Astrocyte (in vitro differentiated cells and primary cell): ENCODE results near the gene ATP11C. TPM values are rescaled to one million over a fixed set of nuclear protein-coding genes. Genes with fewer than 3 reads are reported as not detected.
A peak's percentile ranks its signal among the peaks of the same experiment; 100 is the strongest.

Experiments used
- DNase-seq: peaks from one replicate; pipeline ENCODE4 v3.0.0-alpha.2; 2010; ENCODE audit warnings: low read depth
- FAIRE-seq: peaks from 2 replicates; lab custom pipeline; 2011; peaks lifted over from hg19 to GRCh38; lab: Jason Lieb, UNC
- H2AFZ ChIP-seq: 2 replicates; pipeline ENCODE4 v1.6.0; 2012; ENCODE audit warnings: low read depth, low read length, inconsistent platforms
- H3K27ac ChIP-seq: 2 replicates; pipeline ENCODE4 v1.5.1; 2011; ENCODE audit warnings: low read depth, low read length, inconsistent platforms
- H3K27me3 ChIP-seq: 2 replicates; pipeline ENCODE4 v1.6.0; 2011; ENCODE audit warnings: low read length, inconsistent platforms; ENCODE audit not compliant: insufficient read depth
- H3K36me3 ChIP-seq: 2 replicates; pipeline ENCODE4 v1.5.1; 2011; ENCODE audit warnings: low read length, inconsistent platforms; ENCODE audit not compliant: insufficient read depth
- H3K4me1 ChIP-seq: 2 replicates; pipeline ENCODE4 v1.5.1; 2011; ENCODE audit warnings: low read length, inconsistent platforms; ENCODE audit not compliant: insufficient read depth
- H3K4me2 ChIP-seq: 2 replicates; pipeline ENCODE4 v1.6.0; 2012; ENCODE audit warnings: low read length, inconsistent platforms
- H3K4me3 ChIP-seq: 2 replicates; pipeline ENCODE4 v1.5.1; 2011; ENCODE audit warnings: low read depth, mild to moderate bottlenecking, low read length, inconsistent platforms; ENCODE audit not compliant: insufficient read depth
- H3K79me2 ChIP-seq: 2 replicates; pipeline ENCODE4 v1.6.0; 2012; ENCODE audit warnings: mild to moderate bottlenecking, low read length, inconsistent platforms; ENCODE audit not compliant: insufficient read depth
- H3K9ac ChIP-seq: 2 replicates; pipeline ENCODE4 v1.6.0; 2012; ENCODE audit warnings: mild to moderate bottlenecking, low read length, inconsistent platforms
- H3K9me3 ChIP-seq: 2 replicates; pipeline ENCODE4 v1.5.1; 2012; ENCODE audit warnings: low read depth, mild to moderate bottlenecking, low read length, inconsistent platforms; ENCODE audit not compliant: insufficient read depth
- H4K20me1 ChIP-seq: 2 replicates; pipeline ENCODE4 v1.6.0; 2012; ENCODE audit warnings: low read length, inconsistent platforms; ENCODE audit not compliant: insufficient read depth
- H3K27ac Mint-ChIP-seq: one replicate; pipeline ENCODE4 v1.8.0; 2021; ENCODE audit warnings: mild to moderate bottlenecking, mixed read lengths; ENCODE audit not compliant: unreplicated experiment
- H3K27me3 Mint-ChIP-seq: one replicate; pipeline ENCODE4 v1.8.0; 2021; ENCODE audit warnings: low read depth, mixed read lengths; ENCODE audit not compliant: unreplicated experiment
- H3K36me3 Mint-ChIP-seq: one replicate; pipeline ENCODE4 v1.8.0; 2021; ENCODE audit warnings: low read depth, mixed read lengths; ENCODE audit not compliant: unreplicated experiment
- H3K4me1 Mint-ChIP-seq: one replicate; pipeline ENCODE4 v1.8.0; 2021; ENCODE audit warnings: low read depth, mixed read lengths; ENCODE audit not compliant: unreplicated experiment
- H3K4me3 Mint-ChIP-seq: one replicate; pipeline ENCODE4 v1.8.0; 2021; ENCODE audit warnings: mild to moderate bottlenecking, moderate library complexity, mixed read lengths; ENCODE audit not compliant: unreplicated experiment
- H3K9me3 Mint-ChIP-seq: one replicate; pipeline ENCODE4 v1.8.0; 2021; ENCODE audit warnings: mild to moderate bottlenecking, mixed read lengths; ENCODE audit not compliant: unreplicated experiment
- CTCF ChIP-seq: IDR thresholded peaks from 2 replicates; pipeline ENCODE4 v1.5.1; 2011; ENCODE audit warnings: low read depth, mild to moderate bottlenecking, inconsistent platforms, low read length, moderate library complexity; ENCODE audit not compliant: insufficient read depth
- EZH2 ChIP-seq: IDR thresholded peaks from 2 replicates; pipeline ENCODE4 v1.6.1; 2012; ENCODE audit warnings: mild to moderate bottlenecking, low read length, inconsistent platforms; ENCODE audit not compliant: insufficient read depth
- total RNA-seq: library from RNA; stranded (reverse); gene quantifications from 2 replicates; pipeline ENCODE4 v1.2.1, GENCODE V29; 2021

Gene ATP11C
- total RNA-seq, 1 donor from 2014 or later = 24.6 TPM

GRCh38 chrX:139720979-139721378 is 211.9 kb downstream of the ATP11C start:
- Histone ChIP-seq H2AFZ (no peak overlapping the region), H3K4me3 (no peak overlapping the region), H3K27ac (no peak overlapping the region), H3K4me2 (no peak overlapping the region), H3K4me1 (peaks cover 6% of the 10 kb centered on the region), H3K79me2 (no peaks in the 10 kb centered on the region), H3K27me3 (no peaks in the 10 kb centered on the region), H3K9ac (no peak overlapping the region), H3K36me3 (no peaks in the 10 kb centered on the region), H3K9me3 (no peaks in the 10 kb centered on the region), H4K20me1 (no peaks in the 10 kb centered on the region)
- FAIRE-seq = no peak
- Mint-ChIP-seq H3K27me3 (no peaks in the 10 kb centered on the region), H3K4me1 (peaks cover 4% of the 10 kb centered on the region), H3K27ac (no peak overlapping the region), H3K9me3 (no peaks in the 10 kb centered on the region), H3K4me3 (no peak overlapping the region), H3K36me3 (no peaks in the 10 kb centered on the region)
- DNase-seq = no peak
- no peak for TF ChIP-seq EZH2
- no peak for TF ChIP-seq CTCF

- H3K27ac ChIP-seq = no peak overlapping the region
- FAIRE-seq = peak; percentile 65
Observed at GRCh38 chrX:139720136-139720535, 212.7 kb downstream of the ATP11C start.

More at GRCh38 chrX:139720136-139720535, 212.7 kb downstream of the ATP11C start:
- Mint-ChIP-seq H3K27me3 (no peaks in the 10 kb centered on the region), H3K4me3 (no peak overlapping the region), H3K4me1 (peaks cover 4% of the 10 kb centered on the region), H3K9me3 (no peaks in the 10 kb centered on the region), H3K36me3 (no peaks in the 10 kb centered on the region), H3K27ac (peak overlapping the region; percentile 81)
- Histone ChIP-seq H3K9ac (no peak overlapping the region), H3K4me2 (peak overlapping the region; percentile 60), H4K20me1 (no peaks in the 10 kb centered on the region), H2AFZ (no peak overlapping the region), H3K4me3 (no peak overlapping the region), H3K36me3 (no peaks in the 10 kb centered on the region), H3K9me3 (no peaks in the 10 kb centered on the region), H3K79me2 (no peaks in the 10 kb centered on the region), H3K4me1 (peaks cover 6% of the 10 kb centered on the region), H3K27me3 (no peaks in the 10 kb centered on the region)
- peak; percentile 45 for DNase-seq
- TF ChIP-seq CTCF = no peak
- TF ChIP-seq EZH2 = no peak
